Adrenal gland (tissue), 5 donors: ENCODE results near the gene ARL11.

ENCODE experiments used
- POLR2A ChIP-seq, 2 donors: fragments of 450-650 bp; IDR thresholded peaks; one replicate each; pipeline ENCODE4 v1.6.1; 2017; ENCODE audit warnings: antibody characterized with exemption in 2 of 2, mild to moderate bottlenecking in 2 of 2, moderate library complexity in 1 of 2
- TF ChIP-seq, protein P1 (sequence below), 6 experiments: fragments of 450-650 bp in 4 of 6; fragments of 200-600 bp in 2 of 6; sonication (generic) in 1 of 6; IDR thresholded peaks; 1 replicate in 5 of 6; 2 replicates in 1 of 6; pipeline versions ENCODE4 v1.5.1 to v1.8.0; 2016 to 2021; ENCODE audit warnings: antibody characterized with exemption in 6 of 6, mild to moderate bottlenecking in 2 of 6, moderate library complexity in 1 of 6
- donor health status: DM: no; HTN: no; CAD: no.

DNA sequence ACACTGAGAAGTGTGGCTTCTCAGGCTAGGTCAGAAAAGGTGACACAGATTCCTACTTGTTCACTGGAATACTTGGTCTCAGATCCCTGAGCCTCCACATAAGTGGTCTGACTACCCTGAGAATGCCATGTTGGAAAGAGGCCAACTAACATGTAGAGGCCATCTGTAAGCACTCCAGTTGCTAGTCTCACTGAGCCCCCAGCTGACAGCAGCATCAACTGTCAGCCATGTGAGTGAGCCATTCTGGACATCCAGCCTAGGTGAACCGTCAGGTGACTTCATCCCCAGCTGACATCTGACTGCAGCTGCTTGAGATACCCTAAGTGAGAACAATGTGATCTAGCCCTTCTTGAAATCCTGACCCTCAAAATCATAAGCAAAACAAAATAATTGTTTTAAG, 18.1 kb upstream of the ARL11 start:
- TF ChIP-seq POLR2A (IDR thresholded peaks at IDR 0.05), result no peak
- TF ChIP-seq, protein P1, sequence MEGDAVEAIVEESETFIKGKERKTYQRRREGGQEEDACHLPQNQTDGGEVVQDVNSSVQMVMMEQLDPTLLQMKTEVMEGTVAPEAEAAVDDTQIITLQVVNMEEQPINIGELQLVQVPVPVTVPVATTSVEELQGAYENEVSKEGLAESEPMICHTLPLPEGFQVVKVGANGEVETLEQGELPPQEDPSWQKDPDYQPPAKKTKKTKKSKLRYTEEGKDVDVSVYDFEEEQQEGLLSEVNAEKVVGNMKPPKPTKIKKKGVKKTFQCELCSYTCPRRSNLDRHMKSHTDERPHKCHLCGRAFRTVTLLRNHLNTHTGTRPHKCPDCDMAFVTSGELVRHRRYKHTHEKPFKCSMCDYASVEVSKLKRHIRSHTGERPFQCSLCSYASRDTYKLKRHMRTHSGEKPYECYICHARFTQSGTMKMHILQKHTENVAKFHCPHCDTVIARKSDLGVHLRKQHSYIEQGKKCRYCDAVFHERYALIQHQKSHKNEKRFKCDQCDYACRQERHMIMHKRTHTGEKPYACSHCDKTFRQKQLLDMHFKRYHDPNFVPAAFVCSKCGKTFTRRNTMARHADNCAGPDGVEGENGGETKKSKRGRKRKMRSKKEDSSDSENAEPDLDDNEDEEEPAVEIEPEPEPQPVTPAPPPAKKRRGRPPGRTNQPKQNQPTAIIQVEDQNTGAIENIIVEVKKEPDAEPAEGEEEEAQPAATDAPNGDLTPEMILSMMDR (IDR thresholded peaks at IDR 0.05), result no peak
